Tibial artery (tissue), 4 donors: ENCODE measurements around the gene EVI2B.

ENCODE experiments used
- DNase-seq, 2 donors: peaks; one replicate each; pipeline ENCODE4 v3.0.0-alpha.2; 2019
- H3K27ac ChIP-seq, 2 donors: fragments of 200-600 bp; sonication (generic) in 1 of 2; 1 replicate in 1 of 2; 2 replicates in 1 of 2; pipeline ENCODE4 v1.5.1; 2018 to 2019; ENCODE audit warnings: mild to moderate bottlenecking in 1 of 2
- H3K27me3 ChIP-seq, 2 donors: fragments of 200-600 bp; sonication (generic) in 1 of 2; one replicate each; pipeline versions ENCODE4 v1.5.1 to v1.6.0; 2016 to 2019
- H3K36me3 ChIP-seq, 3 donors: fragments of 200-600 bp; sonication (generic) in 2 of 3; one replicate each; pipeline ENCODE4 v1.5.1; 2016 to 2019; ENCODE audit warnings: mild to moderate bottlenecking in 2 of 3
- H3K4me1 ChIP-seq, 4 donors: fragments of 200-600 bp; sonication (generic) in 2 of 4; 1 replicate in 3 of 4; 2 replicates in 1 of 4; pipeline ENCODE4 v1.5.1; 2016 to 2019
- H3K4me3 ChIP-seq, 2 donors: fragments of 200-600 bp; sonication (generic) in 1 of 2; 1 replicate in 1 of 2; 2 replicates in 1 of 2; pipeline ENCODE4 v1.5.1; 2018 to 2019; ENCODE audit warnings: mild to moderate bottlenecking in 2 of 2
- H3K9me3 ChIP-seq, 3 donors: fragments of 200-600 bp; sonication (generic) in 1 of 3; one replicate each; pipeline ENCODE4 v1.5.1; 2016 to 2019
- intact Hi-C: fragments of 100-400 bp; cut with DNase I; formaldehyde crosslinking; loops from one replicate; pipeline ENCODE4 v1.15.0; 2023; ENCODE audit warnings: low total_unique reads
- TF ChIP-seq, protein P1 (sequence below), 2 experiments: fragments of 200-600 bp in 1 of 2; fragments of 450-650 bp in 1 of 2; IDR thresholded peaks; one replicate each; pipeline ENCODE4 v1.5.1; 2017 to 2019; ENCODE audit warnings: antibody characterized with exemption in 2 of 2, mild to moderate bottlenecking in 1 of 2, moderate library complexity in 1 of 2

EVI2B gene

DNA sequence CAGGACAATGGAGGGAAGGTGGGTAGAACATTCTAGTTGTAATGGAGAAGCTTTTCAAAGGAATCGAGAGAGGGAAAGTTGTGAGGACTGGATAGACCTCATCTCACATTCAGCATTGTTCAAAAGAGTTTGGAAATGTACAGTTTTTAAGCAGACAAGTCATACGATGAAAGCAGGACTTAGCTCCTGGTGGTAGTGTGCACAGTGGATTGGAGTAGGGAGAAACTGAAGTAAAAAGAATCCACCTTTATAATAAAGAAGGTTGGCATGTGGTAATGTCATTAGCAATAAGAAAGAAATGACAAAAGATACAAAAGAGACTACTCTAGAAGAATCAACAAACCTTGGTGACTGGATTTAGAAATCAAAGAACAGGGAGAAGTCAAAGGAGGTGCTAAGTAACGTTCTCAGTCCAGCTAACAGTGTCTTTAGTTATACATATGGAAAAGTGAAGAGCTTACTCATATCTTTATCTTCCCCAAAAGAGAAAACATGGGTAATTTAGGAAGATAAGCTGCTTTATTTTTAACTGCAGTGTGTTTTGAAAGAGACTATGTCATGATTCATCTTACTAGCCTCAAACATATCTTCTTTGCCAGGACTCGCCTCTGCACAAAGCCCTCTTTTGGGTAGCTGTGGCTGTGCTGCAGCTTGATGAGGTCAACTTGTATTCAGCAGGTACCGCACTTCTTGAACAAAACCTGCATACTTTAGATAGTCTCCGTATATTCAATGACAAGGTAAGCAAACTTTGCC, 26.2 kb upstream of the EVI2B start:
- intact Hi-C loops = no loop called here
- H3K4me3 ChIP-seq = no peak overlapping the region
- H3K27me3 ChIP-seq = no peaks in the 10 kb centered on the region
- H3K36me3 ChIP-seq = peaks cover 52 to 67% (median 59%) of the 10 kb centered on the region in 3 donors
- no peaks in the 10 kb centered on the region for H3K9me3 ChIP-seq
- H3K4me1 ChIP-seq = no peaks in the 10 kb centered on the region
- TF ChIP-seq, protein P1, sequence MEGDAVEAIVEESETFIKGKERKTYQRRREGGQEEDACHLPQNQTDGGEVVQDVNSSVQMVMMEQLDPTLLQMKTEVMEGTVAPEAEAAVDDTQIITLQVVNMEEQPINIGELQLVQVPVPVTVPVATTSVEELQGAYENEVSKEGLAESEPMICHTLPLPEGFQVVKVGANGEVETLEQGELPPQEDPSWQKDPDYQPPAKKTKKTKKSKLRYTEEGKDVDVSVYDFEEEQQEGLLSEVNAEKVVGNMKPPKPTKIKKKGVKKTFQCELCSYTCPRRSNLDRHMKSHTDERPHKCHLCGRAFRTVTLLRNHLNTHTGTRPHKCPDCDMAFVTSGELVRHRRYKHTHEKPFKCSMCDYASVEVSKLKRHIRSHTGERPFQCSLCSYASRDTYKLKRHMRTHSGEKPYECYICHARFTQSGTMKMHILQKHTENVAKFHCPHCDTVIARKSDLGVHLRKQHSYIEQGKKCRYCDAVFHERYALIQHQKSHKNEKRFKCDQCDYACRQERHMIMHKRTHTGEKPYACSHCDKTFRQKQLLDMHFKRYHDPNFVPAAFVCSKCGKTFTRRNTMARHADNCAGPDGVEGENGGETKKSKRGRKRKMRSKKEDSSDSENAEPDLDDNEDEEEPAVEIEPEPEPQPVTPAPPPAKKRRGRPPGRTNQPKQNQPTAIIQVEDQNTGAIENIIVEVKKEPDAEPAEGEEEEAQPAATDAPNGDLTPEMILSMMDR (IDR thresholded peaks at IDR 0.05) = no peak
- DNase-seq = no peak
- H3K27ac ChIP-seq = no peak overlapping the region

DNA sequence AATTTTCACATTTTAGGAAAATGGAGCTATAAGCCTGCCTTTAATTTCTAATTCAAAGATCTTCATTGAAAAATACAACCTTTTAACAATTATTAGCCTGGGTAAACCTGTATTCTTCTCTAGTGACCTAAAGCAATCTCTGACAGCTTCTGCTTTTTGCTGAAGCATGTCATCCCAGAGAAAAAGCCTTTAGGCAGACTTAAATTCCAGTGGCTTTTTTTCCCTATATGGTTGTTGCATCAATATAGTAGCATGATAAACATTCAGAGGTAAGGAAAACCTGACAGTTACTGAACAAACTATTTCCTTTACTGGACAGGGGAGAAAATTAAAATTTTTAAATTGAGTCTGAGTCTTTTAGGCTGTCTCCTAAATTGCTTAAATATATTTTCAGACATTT, 15.4 kb upstream of the EVI2B start:
- H3K4me3 ChIP-seq = no peak overlapping the region
- DNase-seq = no peak
- H3K27ac ChIP-seq = no peak overlapping the region
- H3K9me3 ChIP-seq = no peaks in the 10 kb centered on the region
- H3K4me1 ChIP-seq = no peaks in the 10 kb centered on the region
- TF ChIP-seq, protein P1 (IDR thresholded peaks at IDR 0.05) = no peak
- intact Hi-C loops = no loop called here
- no peaks in the 10 kb centered on the region for H3K27me3 ChIP-seq
- peaks cover 13 to 32% (median 19%) of the 10 kb centered on the region in 3 donors for H3K36me3 ChIP-seq

DNA sequence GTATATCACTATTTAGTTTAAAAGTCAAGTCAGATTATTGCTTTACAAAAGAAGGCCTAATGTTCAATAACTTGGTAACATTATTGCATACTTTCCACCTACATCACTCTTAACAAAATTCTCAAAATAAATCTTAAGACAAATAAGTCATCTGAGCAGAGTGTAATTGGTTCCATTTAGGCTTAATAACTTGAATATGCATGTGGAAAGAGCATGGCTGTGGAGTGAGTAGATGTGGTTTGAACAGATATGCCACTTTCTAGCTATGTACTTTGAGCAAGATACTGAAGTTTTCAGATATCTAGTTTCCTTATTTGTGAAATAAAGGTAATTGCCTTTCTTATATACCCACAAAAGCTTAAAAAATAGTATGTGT, 14.3 kb upstream of the EVI2B start:
- peaks cover 13 to 27% (median 19%) of the 10 kb centered on the region in 3 donors for H3K36me3 ChIP-seq
- TF ChIP-seq, protein P1 (IDR thresholded peaks at IDR 0.05) = no peak
- DNase-seq = no peak
- no peak overlapping the region for H3K27ac ChIP-seq
- no peaks in the 10 kb centered on the region for H3K4me1 ChIP-seq
- no peaks in the 10 kb centered on the region for H3K9me3 ChIP-seq
- intact Hi-C loops = no loop called here
- no peaks in the 10 kb centered on the region for H3K27me3 ChIP-seq
- H3K4me3 ChIP-seq = no peak overlapping the region

DNA sequence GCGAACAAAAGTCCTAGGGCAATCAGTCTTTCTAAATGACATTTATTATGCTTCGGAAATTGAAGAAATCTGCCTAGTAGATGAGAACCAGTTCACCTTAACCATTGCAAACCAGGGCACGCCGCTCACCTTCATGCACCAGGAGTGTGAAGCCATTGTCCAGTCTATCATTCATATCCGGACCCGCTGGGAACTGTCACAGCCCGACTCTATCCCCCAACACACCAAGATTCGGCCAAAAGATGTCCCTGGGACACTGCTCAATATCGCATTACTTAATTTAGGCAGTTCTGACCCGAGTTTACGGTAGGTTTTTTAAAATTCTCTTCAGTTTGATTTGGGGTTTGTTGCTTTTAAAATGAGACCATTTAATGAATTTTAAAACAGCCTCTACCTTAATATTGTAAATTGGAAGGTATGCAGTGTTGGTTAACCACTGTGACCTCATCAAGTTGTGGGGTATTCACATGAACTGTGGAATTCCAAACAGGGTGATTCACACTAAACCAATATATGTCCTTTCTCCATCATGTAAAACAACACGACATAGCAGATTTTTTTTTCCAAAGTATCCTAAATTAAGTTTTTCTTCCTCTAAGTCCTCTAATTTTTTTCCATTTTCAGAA, 13.8 kb upstream of the EVI2B start:
- H3K9me3 ChIP-seq = no peaks in the 10 kb centered on the region
- H3K27me3 ChIP-seq = no peaks in the 10 kb centered on the region
- no peak overlapping the region for H3K4me3 ChIP-seq
- no peak overlapping the region for H3K27ac ChIP-seq
- TF ChIP-seq, protein P1 (IDR thresholded peaks at IDR 0.05) = no peak
- peaks cover 13 to 27% (median 19%) of the 10 kb centered on the region in 3 donors for H3K36me3 ChIP-seq
- H3K4me1 ChIP-seq = no peaks in the 10 kb centered on the region
- intact Hi-C loops = no loop called here
- DNase-seq = no peak

DNA sequence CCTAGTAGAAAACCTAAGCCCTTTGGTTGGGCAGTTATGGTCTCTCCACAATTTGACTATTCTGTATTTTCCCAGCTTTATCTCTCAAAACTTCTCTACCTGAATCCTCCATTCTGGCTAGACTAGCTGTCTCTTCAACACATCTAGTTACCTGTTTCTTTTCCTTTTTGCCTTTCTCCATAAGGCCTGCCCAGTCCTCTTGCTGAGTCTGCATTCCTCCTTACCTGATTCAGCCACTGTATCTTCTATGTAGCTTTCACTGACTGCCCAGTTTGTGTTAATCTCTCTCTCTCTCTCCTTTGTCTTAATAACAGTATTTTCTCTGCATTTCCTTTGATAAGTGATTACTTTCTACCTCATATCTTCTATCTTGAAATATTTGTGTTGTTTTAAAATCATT, 9.7 kb upstream of the EVI2B start:
- Histone ChIP-seq H3K9me3 (no peaks in the 10 kb centered on the region), H3K36me3 (peaks cover 13 to 27% (median 19%) of the 10 kb centered on the region in 3 donors), H3K27me3 (no peaks in the 10 kb centered on the region), H3K27ac (no peak overlapping the region), H3K4me3 (no peak overlapping the region), H3K4me1 (no peaks in the 10 kb centered on the region)
- TF ChIP-seq, protein P1 (IDR thresholded peaks at IDR 0.05) = no peak
- intact Hi-C loops = no loop called here
- DNase-seq = no peak
